HepG2 (cell line): Measurements from ENCODE around the gene NR2F6. TPM values are rescaled to one million over a fixed set of nuclear protein-coding genes. Genes with fewer than 3 reads are reported as not detected.

Experiments
- KMT2B ChIP-seq: IDR thresholded peaks from 2 replicates; pipeline ENCODE4 v1.6.1; 2016; ENCODE audit warnings: missing genetic modification reagents, missing compliant biosample characterization
- LCORL ChIP-seq, 2 experiments: fragments of 450-650 bp in 1 of 2; sonication (generic) in 1 of 2; formaldehyde crosslinking in 1 of 2; IDR thresholded peaks; 2 replicates each; pipeline versions ENCODE4 v1.5.0 to v1.6.1; 2017 to 2020; ENCODE audit warnings: antibody characterized with exemption in 1 of 2, missing genetic modification reagents in 1 of 2
- PATZ1 ChIP-seq: sonication (generic); formaldehyde crosslinking; IDR thresholded peaks from 2 replicates; pipeline ENCODE4 v1.4.0; 2020; ENCODE audit warnings: missing genetic modification reagents
- RORA ChIP-seq: sonication (generic); formaldehyde crosslinking; IDR thresholded peaks from 2 replicates; pipeline ENCODE4 v1.5.0; 2020; ENCODE audit warnings: mild to moderate bottlenecking, missing genetic modification reagents, moderate library complexity
- SP5 ChIP-seq: IDR thresholded peaks from 2 replicates; pipeline ENCODE4 v1.6.1; 2016; ENCODE audit warnings: low read depth, borderline replicate concordance
- WIZ ChIP-seq: sonication (generic); formaldehyde crosslinking; IDR thresholded peaks from 2 replicates; pipeline ENCODE4 v1.5.1; 2020; ENCODE audit warnings: mild to moderate bottlenecking, missing genetic modification reagents
- ZBTB40 ChIP-seq, 2 experiments: fragments of 450-650 bp in 1 of 2; sonication (generic) in 1 of 2; formaldehyde crosslinking in 1 of 2; IDR thresholded peaks; 2 replicates each; pipeline versions ENCODE4 v1.6.1 to v1.8.0; 2016 to 2022; ENCODE audit warnings: antibody characterized with exemption in 1 of 2, mild to moderate bottlenecking in 1 of 2, missing genetic modification reagents in 1 of 2
- ZNF430 ChIP-seq: sonication (generic); formaldehyde crosslinking; IDR thresholded peaks from 2 replicates; pipeline ENCODE4 v1.9.0; 2021; ENCODE audit warnings: mild to moderate bottlenecking, missing genetic modification reagents
- ZNF687 ChIP-seq: sonication (generic); formaldehyde crosslinking; IDR thresholded peaks from 2 replicates; pipeline ENCODE4 v1.5.1; 2020; ENCODE audit warnings: mild to moderate bottlenecking, missing genetic modification reagents, moderate library complexity
- ZNF704 ChIP-seq: sonication (generic); formaldehyde crosslinking; IDR thresholded peaks from 2 replicates; pipeline ENCODE4 v1.8.1; 2023; ENCODE audit warnings: mild to moderate bottlenecking, inconsistent platforms, moderate library complexity, missing genetic modification reagents, borderline replicate concordance
- polyA plus RNA-seq, 8 experiments: library from polyadenylated mRNA; depleted of rRNA in 3 of 8; stranded (reverse) in 7 of 8; unstranded in 1 of 8; fragments of >200 nt; fragmentation: Illumina TruSeq in 4 of 8; extraction: Trizol in 4 of 8; gene quantifications; 2 replicates each; pipeline versions ENCODE4 v1.2.1 to v1.2.3, GENCODE V29; 2011 to 2016; ENCODE audit warnings: low read depth in 4 of 8, missing spikeins in 1 of 8, mixed read lengths in 1 of 8; ENCODE audit not compliant: insufficient read depth in 1 of 8
- total RNA-seq, 5 experiments: library from RNA; depleted of rRNA; stranded (reverse); fragments of >200 nt; fragmentation: Illumina TruSeq; extraction: Trizol; gene quantifications; 2 replicates each; pipeline ENCODE4 v1.2.3, GENCODE V29; 2016; ENCODE audit warnings: low read depth in 1 of 5

The NR2F6 gene
- total and polyA plus RNA-seq, 2 of the 13 experiments (the other 11 are each of a cell fraction or from before 2014, with no cell fraction given), result 30.9 to 72.4 TPM

GRCh38 chr19:17205237-17206140 lies 40.2 kb downstream of the NR2F6 start (continued):
- peak; percentile 60 for TF ChIP-seq ZNF687
- TF ChIP-seq WIZ, result no peak
- no peak for TF ChIP-seq SP5 (CRISPR knock-in tag)
- TF ChIP-seq ZNF704 (CRISPR knock-in tag), result no peak
- no peak for TF ChIP-seq RORA (CRISPR knock-in tag)
- TF ChIP-seq KMT2B (CRISPR knock-in tag), result no peak
- no peak for TF ChIP-seq LCORL (IDR thresholded peaks at IDR 0.05)
- no peak for TF ChIP-seq LCORL (CRISPR knock-in tag; IDR thresholded peaks at IDR 0.05)
- no peak for TF ChIP-seq PATZ1
- TF ChIP-seq ZBTB40 (IDR thresholded peaks at IDR 0.05), result no peak
- TF ChIP-seq ZBTB40 (CRISPR knock-in tag; IDR thresholded peaks at IDR 0.05), result no peak
- no peak for TF ChIP-seq ZNF430 (CRISPR knock-in tag)
